Panc1 (cell line): Measurements from ENCODE around the gene PCDH1. TPM values are rescaled to one million over a fixed set of nuclear protein-coding genes. Genes with fewer than 3 reads are reported as not detected.

Experiments used
- ATAC-seq: fragments of 200-7000 bp; cut with Tn5 transposase; 2 replicates; pipeline ENCODE4 v1.9.1; 2020; ENCODE audit warnings: mild to moderate bottlenecking, moderate library complexity
- BruUV-seq: library from RNA; stranded (reverse); fragments of 400-500 nt; replicated peaks from 2 replicates; lab custom pipeline; 2021; lab: Mats Ljungman, UMichigan
- CTCF ChIA-PET: fragments of 300-600 bp; sonication (Branson Sonifier 250); formaldehyde crosslinking; loops from one replicate; lab custom pipeline; 2022; ENCODE audit warnings: antibody characterized with exemption; lab: Charles Lee
- POLR2A ChIA-PET: fragments of 300-600 bp; sonication (Branson Sonifier 250); formaldehyde crosslinking; loops from one replicate; lab custom pipeline; 2022; ENCODE audit warnings: antibody characterized with exemption; lab: Charles Lee
- DNase-seq: peaks from one replicate; pipeline ENCODE4 v3.0.0-alpha.2; 2010; ENCODE audit warnings: low read depth, low spot score
- H3K27ac ChIP-seq: 2 replicates; pipeline ENCODE4 v1.5.1; 2011; ENCODE audit warnings: mild to moderate bottlenecking, low read length, inconsistent platforms
- H3K27me3 ChIP-seq: fragments of 200-500 bp; sonication (Bioruptor generic); 2 replicates; pipeline ENCODE4 v1.6.0; 2014; ENCODE audit warnings: low read length, inconsistent platforms; ENCODE audit not compliant: control insufficient read depth, insufficient read depth
- H3K36me3 ChIP-seq: fragments of 200-500 bp; sonication (Bioruptor generic); 2 replicates; pipeline ENCODE4 v1.5.1; 2014; ENCODE audit warnings: inconsistent platforms, mild to moderate bottlenecking, low read length, moderate library complexity; ENCODE audit not compliant: control insufficient read depth, insufficient read depth
- H3K4me1 ChIP-seq: 2 replicates; pipeline ENCODE4 v1.5.1; 2011; ENCODE audit warnings: inconsistent platforms, mild to moderate bottlenecking, low read length, moderate library complexity; ENCODE audit not compliant: control insufficient read depth, insufficient read depth
- H3K4me3 ChIP-seq, 2 experiments: 2 replicates each; pipeline ENCODE4 v1.5.1; 2011 to 2012; ENCODE audit warnings: low read depth in 2 of 2, low read length in 2 of 2, mild to moderate bottlenecking in 2 of 2, inconsistent platforms in 1 of 2, moderate library complexity in 1 of 2
- H3K9me3 ChIP-seq: fragments of 200-500 bp; sonication (Bioruptor generic); 2 replicates; pipeline ENCODE4 v1.5.1; 2014; ENCODE audit warnings: low read depth, mild to moderate bottlenecking, inconsistent platforms, low read length, moderate library complexity; ENCODE audit not compliant: control insufficient read depth, insufficient read depth
- POLR2AphosphoS5 ChIP-seq: IDR thresholded peaks from 2 replicates; pipeline ENCODE4 v1.6.1; 2012; ENCODE audit warnings: mild to moderate bottlenecking, low read depth, low read length, moderate library complexity
- SIN3A ChIP-seq: IDR thresholded peaks from 2 replicates; pipeline ENCODE4 v1.6.1; 2012; ENCODE audit warnings: low read depth, mild to moderate bottlenecking, low read length, moderate library complexity, borderline replicate concordance; ENCODE audit not compliant: insufficient read depth
- TCF7L2 ChIP-seq: IDR thresholded peaks from 2 replicates; pipeline ENCODE4 v1.6.1; 2011; ENCODE audit warnings: mild to moderate bottlenecking, low read depth, low read length, inconsistent platforms
- in situ Hi-C: cut with HindIII; loops from 2 replicates; pipeline ENCODE4 v1.10.0; 2016; ENCODE audit warnings: low sequenced_read_pairs, low pct_unique_long_range_greater_than_20kb
- intact Hi-C: fragments of 100-400 bp; cut with micrococcal nuclease; formaldehyde crosslinking; loops from one replicate; pipeline ENCODE4 v1.10.0; 2022; ENCODE audit not compliant: unreplicated experiment
- total RNA-seq: library from RNA; stranded (reverse); gene quantifications from one replicate; pipeline ENCODE4 v1.2.1, GENCODE V29; 2021; ENCODE audit not compliant: unreplicated experiment
- TF ChIP-seq, protein P1 (sequence below): fragments of 450-650 bp; IDR thresholded peaks from 2 replicates; pipeline ENCODE4 v1.5.1; 2017; ENCODE audit warnings: mild to moderate bottlenecking
- TF ChIP-seq, protein P2 (sequence below), 2 experiments: IDR thresholded peaks; 2 replicates each; pipeline ENCODE4 v1.6.1; 2011 to 2012; ENCODE audit warnings: low read depth in 2 of 2, control low read depth in 1 of 2, low read length in 1 of 2, mild to moderate bottlenecking in 1 of 2, moderate library complexity in 1 of 2; ENCODE audit not compliant: insufficient read depth in 1 of 2

The PCDH1 gene
- total RNA-seq, 1 experiment from 2014 or later: 9.0 TPM

DNA sequence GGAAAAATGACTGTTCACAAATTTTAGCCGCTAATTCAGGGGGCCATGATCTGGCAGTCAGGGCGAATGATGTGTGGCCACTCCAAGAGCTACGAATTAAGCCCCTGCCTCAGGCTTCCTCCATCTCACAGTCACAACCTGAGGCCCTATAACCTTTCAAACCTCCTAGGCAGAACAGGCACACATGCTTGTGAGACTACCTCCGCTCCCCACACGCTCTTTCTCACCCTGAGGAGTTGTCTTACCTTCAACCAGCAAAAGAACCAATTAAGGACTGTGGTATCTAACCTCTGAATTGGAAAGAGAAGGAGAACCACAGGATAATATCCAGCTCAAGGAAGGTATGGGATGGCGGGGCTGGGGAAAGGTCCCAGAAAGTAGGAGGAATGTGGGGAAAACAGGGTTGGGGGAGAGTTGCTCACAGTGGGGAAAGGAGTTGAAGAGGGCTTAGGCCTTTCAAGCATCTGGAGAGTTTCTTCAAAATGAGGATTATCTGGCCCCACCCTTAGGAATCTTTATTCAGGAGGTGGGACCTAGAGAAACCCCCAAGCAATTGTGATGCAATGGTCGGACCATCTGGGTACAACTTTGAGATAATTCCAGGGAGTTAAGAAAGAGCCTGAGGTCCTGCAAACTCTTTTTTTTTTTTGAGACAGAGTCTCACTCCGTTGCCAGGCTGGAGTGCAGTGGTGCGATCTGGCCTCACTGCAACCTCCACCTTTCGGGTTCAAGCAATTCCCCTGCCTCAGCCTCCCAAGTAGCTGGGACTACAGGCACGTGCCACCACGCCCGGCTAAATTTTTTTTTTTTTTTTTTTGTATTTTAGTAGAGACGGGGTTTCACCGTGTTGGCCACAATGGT, 5.5 kb downstream of the PCDH1 start:
- in situ Hi-C loops: no loop called here
- Histone ChIP-seq H3K4me3 (no peak overlapping the region), H3K36me3 (no peaks in the 10 kb centered on the region; the same call in 1 of the 2 replicates), H3K27ac (no peak overlapping the region), H3K9me3 (no peaks in the 10 kb centered on the region), H3K27me3 (peaks cover 7% of the 10 kb centered on the region), H3K4me1 (peaks cover 14% of the 10 kb centered on the region)
- no peak for DNase-seq
- no peak for ATAC-seq
- intact Hi-C loops: no loop called here
- BruUV-seq: no TSS peak
- CTCF ChIA-PET: interaction anchor here (0.7 kb wide), 1 partner anchor 69 kb away, joined by 7 read pairs; no protein-coding TSS in a partner anchor
- POLR2A ChIA-PET: no interaction called here
- TF ChIP-seq SIN3A (no peak), POLR2AphosphoS5 (no peak), TCF7L2 (no peak)
- TF ChIP-seq, protein P1, sequence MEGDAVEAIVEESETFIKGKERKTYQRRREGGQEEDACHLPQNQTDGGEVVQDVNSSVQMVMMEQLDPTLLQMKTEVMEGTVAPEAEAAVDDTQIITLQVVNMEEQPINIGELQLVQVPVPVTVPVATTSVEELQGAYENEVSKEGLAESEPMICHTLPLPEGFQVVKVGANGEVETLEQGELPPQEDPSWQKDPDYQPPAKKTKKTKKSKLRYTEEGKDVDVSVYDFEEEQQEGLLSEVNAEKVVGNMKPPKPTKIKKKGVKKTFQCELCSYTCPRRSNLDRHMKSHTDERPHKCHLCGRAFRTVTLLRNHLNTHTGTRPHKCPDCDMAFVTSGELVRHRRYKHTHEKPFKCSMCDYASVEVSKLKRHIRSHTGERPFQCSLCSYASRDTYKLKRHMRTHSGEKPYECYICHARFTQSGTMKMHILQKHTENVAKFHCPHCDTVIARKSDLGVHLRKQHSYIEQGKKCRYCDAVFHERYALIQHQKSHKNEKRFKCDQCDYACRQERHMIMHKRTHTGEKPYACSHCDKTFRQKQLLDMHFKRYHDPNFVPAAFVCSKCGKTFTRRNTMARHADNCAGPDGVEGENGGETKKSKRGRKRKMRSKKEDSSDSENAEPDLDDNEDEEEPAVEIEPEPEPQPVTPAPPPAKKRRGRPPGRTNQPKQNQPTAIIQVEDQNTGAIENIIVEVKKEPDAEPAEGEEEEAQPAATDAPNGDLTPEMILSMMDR: no peak
- TF ChIP-seq, protein P2, sequence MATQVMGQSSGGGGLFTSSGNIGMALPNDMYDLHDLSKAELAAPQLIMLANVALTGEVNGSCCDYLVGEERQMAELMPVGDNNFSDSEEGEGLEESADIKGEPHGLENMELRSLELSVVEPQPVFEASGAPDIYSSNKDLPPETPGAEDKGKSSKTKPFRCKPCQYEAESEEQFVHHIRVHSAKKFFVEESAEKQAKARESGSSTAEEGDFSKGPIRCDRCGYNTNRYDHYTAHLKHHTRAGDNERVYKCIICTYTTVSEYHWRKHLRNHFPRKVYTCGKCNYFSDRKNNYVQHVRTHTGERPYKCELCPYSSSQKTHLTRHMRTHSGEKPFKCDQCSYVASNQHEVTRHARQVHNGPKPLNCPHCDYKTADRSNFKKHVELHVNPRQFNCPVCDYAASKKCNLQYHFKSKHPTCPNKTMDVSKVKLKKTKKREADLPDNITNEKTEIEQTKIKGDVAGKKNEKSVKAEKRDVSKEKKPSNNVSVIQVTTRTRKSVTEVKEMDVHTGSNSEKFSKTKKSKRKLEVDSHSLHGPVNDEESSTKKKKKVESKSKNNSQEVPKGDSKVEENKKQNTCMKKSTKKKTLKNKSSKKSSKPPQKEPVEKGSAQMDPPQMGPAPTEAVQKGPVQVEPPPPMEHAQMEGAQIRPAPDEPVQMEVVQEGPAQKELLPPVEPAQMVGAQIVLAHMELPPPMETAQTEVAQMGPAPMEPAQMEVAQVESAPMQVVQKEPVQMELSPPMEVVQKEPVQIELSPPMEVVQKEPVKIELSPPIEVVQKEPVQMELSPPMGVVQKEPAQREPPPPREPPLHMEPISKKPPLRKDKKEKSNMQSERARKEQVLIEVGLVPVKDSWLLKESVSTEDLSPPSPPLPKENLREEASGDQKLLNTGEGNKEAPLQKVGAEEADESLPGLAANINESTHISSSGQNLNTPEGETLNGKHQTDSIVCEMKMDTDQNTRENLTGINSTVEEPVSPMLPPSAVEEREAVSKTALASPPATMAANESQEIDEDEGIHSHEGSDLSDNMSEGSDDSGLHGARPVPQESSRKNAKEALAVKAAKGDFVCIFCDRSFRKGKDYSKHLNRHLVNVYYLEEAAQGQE (IDR thresholded peaks at IDR 0.05; ENCODE audit: insufficient read depth in 1 of 2, low read depth in 2 of 2, low read length in 1 of 2): no peak

DNA sequence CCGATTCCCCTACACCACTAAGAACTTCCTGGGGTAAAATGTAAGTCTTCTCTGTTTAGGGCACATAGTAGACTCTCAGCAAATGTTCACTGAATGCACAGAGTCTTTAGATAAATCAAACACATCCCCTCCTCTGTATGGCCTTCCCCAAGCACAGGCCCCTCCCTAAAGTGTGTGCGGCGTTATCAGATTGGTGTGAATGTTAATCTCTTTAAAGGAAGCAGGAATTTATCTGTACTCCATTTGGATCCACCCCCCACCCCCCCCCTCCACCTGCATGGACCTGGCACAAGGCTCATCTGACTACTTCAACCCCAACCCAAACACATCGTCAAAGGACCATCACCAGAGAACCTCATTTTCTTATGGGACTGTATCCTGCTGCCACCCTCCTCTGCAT, 6.3 kb downstream of the PCDH1 start:
- ChIA-PET CTCF (no interaction called here), POLR2A (no interaction called here)
- ATAC-seq (no peak), DNase-seq (no peak)
- TF ChIP-seq, protein P1: no peak
- TF ChIP-seq TCF7L2 (no peak), POLR2AphosphoS5 (no peak), SIN3A (no peak)
- TF ChIP-seq, protein P2 (IDR thresholded peaks at IDR 0.05; ENCODE audit: insufficient read depth in 1 of 2, low read depth in 2 of 2, low read length in 1 of 2): no peak
- peaks cover 2% of the 10 kb centered on the region; the same call in 1 of the 2 replicates for H3K27me3 ChIP-seq
- in situ Hi-C loops: no loop called here
- H3K27ac ChIP-seq: no peak overlapping the region
- no TSS peak for BruUV-seq
- intact Hi-C loops: no loop called here
- no peaks in the 10 kb centered on the region for H3K9me3 ChIP-seq
- H3K36me3 ChIP-seq: no peaks in the 10 kb centered on the region; the same call in 1 of the 2 replicates
- peaks cover 6% of the 10 kb centered on the region for H3K4me1 ChIP-seq
- no peak overlapping the region for H3K4me3 ChIP-seq
